T-cell (primary cell): Measurements from ENCODE around the gene AP1B1. TPM values are rescaled to one million over a fixed set of nuclear protein-coding genes. Genes with fewer than 3 reads are reported as not detected.

Experiments used
- ATAC-seq, 4 experiments: fragments of 200-7000 bp in 3 of 4; fragments of 150-1000 bp in 1 of 4; cut with Tn5 transposase; replicated peaks in 1 of 4; 1 replicate in 3 of 4; 2 replicates in 1 of 4; pipeline ENCODE4 v1.10.0; 2021; ENCODE audit warnings: moderate library complexity in 3 of 4, mild to moderate bottlenecking in 2 of 4, moderate number of reproducible peaks in 1 of 4
- CTCF ChIA-PET, 2 donors: fragments of 300-600 bp; sonication (Branson Sonifier 250); formaldehyde crosslinking; loops; one replicate each; lab custom pipeline; 2022; ENCODE audit warnings: antibody characterized with exemption in 2 of 2; lab: Charles Lee
- POLR2A ChIA-PET, 2 donors: fragments of 300-600 bp; sonication (Branson Sonifier 250); formaldehyde crosslinking; loops; one replicate each; lab custom pipeline; 2022; ENCODE audit warnings: antibody characterized with exemption in 2 of 2; lab: Charles Lee
- DNase-seq, 35 experiments: peaks; one replicate each; pipeline versions ENCODE4 v3.0.0 to v3.0.0-alpha.2; 2013 to 2023
- H3K27ac ChIP-seq: one replicate; pipeline ENCODE4 v1.5.1; 2013; ENCODE audit warnings: low read length
- H3K27me3 ChIP-seq, 2 experiments: replicated peaks in 1 of 2; 1 replicate in 1 of 2; 2 replicates in 1 of 2; pipeline versions ENCODE4 v1.6.1 to v1.7.0; 2013; ENCODE audit warnings: low read length in 1 of 2, mixed read lengths in 1 of 2; ENCODE audit not compliant: control insufficient read depth in 2 of 2, insufficient read depth in 2 of 2; ENCODE audit errors: extremely low read depth in 1 of 2
- H3K36me3 ChIP-seq, 2 donors: 1 replicate in 1 of 2; 2 replicates in 1 of 2; pipeline versions ENCODE4 v1.6.1 to v1.7.0; 2013; ENCODE audit warnings: low read length in 1 of 2; ENCODE audit not compliant: control insufficient read depth in 2 of 2, insufficient read depth in 1 of 2; ENCODE audit errors: extremely low read depth in 1 of 2
- H3K4me1 ChIP-seq, 2 experiments: 1 replicate in 1 of 2; 2 replicates in 1 of 2; pipeline versions ENCODE4 v1.6.1 to v1.7.0; 2013; ENCODE audit warnings: low read length in 2 of 2, mixed read lengths in 1 of 2; ENCODE audit not compliant: insufficient read depth in 2 of 2, control insufficient read depth in 1 of 2; ENCODE audit errors: extremely low read depth in 1 of 2
- H3K4me3 ChIP-seq, 2 donors: 1 replicate in 1 of 2; 2 replicates in 1 of 2; pipeline versions ENCODE4 v1.5.1 to v1.7.0; 2013; ENCODE audit warnings: mild to moderate bottlenecking in 2 of 2, low read length in 1 of 2, moderate library complexity in 1 of 2; ENCODE audit not compliant: control insufficient read depth in 1 of 2; ENCODE audit errors: extremely low read depth in 1 of 2
- H3K9me3 ChIP-seq: 2 replicates; pipeline ENCODE4 v1.7.0; 2013
- H3K27ac Mint-ChIP-seq, 2 donors: one replicate each; pipeline ENCODE4 v1.8.0; 2020 to 2021; ENCODE audit warnings: mild to moderate bottlenecking in 2 of 2, mixed read lengths in 2 of 2
- H3K27me3 Mint-ChIP-seq, 2 donors: one replicate each; pipeline ENCODE4 v1.8.0; 2021 to 2022; ENCODE audit warnings: mixed read lengths in 2 of 2
- H3K36me3 Mint-ChIP-seq: one replicate; pipeline ENCODE4 v1.8.0; 2021; ENCODE audit warnings: mixed read lengths
- H3K4me1 Mint-ChIP-seq, 3 donors: one replicate each; pipeline ENCODE4 v1.8.0; 2020 to 2022; ENCODE audit warnings: mixed read lengths in 3 of 3, mild to moderate bottlenecking in 1 of 3
- H3K4me3 Mint-ChIP-seq, 3 donors: one replicate each; pipeline ENCODE4 v1.8.0; 2020 to 2022; ENCODE audit warnings: mild to moderate bottlenecking in 3 of 3, mixed read lengths in 3 of 3, moderate library complexity in 3 of 3
- H3K9me3 Mint-ChIP-seq, 3 donors: one replicate each; pipeline ENCODE4 v1.8.0; 2020 to 2022; ENCODE audit warnings: mixed read lengths in 3 of 3
- WGBS: methylation state at CpG from one replicate; pipeline ENCODE4 v1.1.5; 2013; ENCODE audit warnings: missing lambda C conversion rate; ENCODE audit not compliant: insufficient coverage; 5-methylcytosine and 5-hydroxymethylcytosine counted together
- total RNA-seq, 35 experiments: library from RNA in 6 of 35; stranded (reverse) in 6 of 35; fragments of 120-200 nt in 1 of 35; gene quantifications; one replicate each; pipeline versions ENCODE4 v1.2.1 to v1.2.4 and lab custom pipeline; 2013 to 2026

The AP1B1 gene
- total RNA-seq, 5 donors from 2014 or later (not counting 1 experiment from before 2014, with no cell fraction given), result 41.1 to 49.5 (median 47.1) TPM

DNA sequence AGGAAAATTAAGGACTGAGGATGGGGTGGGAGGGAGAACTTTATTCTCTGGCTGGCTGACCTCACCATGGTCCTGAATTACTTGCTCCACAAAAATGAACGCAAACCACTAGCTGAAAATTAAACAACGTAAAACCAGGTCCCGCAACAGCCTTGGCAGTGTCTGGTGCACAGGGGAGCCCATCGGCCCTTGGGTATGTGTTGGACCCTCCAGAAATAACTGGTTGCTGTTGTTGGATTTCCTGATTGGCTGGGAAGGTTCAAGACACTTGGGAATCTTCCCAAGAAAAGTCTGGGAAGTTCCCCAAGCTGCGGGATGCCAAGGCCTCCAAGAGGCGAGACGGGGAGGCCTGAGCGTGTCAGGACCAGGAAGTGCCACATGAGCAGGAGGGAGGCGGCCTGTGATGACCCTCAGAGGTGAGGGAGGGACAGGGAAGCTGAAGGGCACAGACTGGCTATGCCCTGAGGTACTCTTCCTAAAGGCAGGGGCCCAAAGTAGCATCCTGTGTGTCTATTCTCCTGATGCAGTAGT lies 62.5 kb downstream of the AP1B1 start:
- Histone ChIP-seq H3K36me3 (peaks cover 0 to 33% of the 10 kb centered on the region in 2 donors), H3K9me3 (no peaks in the 10 kb centered on the region), H3K4me3 (no peak overlapping the region), H3K27ac (no peak overlapping the region), H3K27me3 (no peaks in the 10 kb centered on the region), H3K4me1 (no peaks in the 10 kb centered on the region)
- ATAC-seq (no peak), DNase-seq (no peak)
- no peak overlapping the region for H3K27ac Mint-ChIP-seq
- no peaks in the 10 kb centered on the region for H3K9me3 Mint-ChIP-seq
- ChIA-PET POLR2A (no interaction called here), CTCF (no interaction called here)
- H3K36me3 Mint-ChIP-seq, result peaks cover 7% of the 10 kb centered on the region
- no peaks in the 10 kb centered on the region for H3K4me1 Mint-ChIP-seq
- 93% methylated on average over 9 of the region's 9 CpGs for WGBS
- no peak overlapping the region for H3K4me3 Mint-ChIP-seq
- no peaks in the 10 kb centered on the region for H3K27me3 Mint-ChIP-seq

DNA sequence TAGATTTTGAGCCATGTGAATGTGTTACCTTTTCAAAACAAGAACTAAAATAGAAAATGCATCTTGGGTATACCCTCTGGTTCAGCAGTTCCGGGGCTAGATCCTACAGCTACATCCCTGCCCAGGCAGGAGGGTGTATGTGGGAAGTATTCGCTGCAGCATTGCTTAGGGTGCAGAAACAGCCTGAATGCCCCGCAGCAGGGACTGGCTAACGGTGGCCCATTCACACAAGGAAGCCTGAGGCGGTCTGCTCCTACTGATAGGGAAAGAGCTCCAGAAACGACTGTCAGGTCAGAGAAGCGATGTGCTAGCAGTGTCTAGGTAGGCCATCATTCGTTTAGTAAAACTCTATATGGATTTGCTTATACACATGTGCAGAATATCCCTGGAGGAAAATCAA lies 63.0 kb downstream of the AP1B1 start:
- Histone ChIP-seq H3K27ac (no peak overlapping the region), H3K9me3 (no peaks in the 10 kb centered on the region), H3K4me1 (no peaks in the 10 kb centered on the region), H3K4me3 (no peak overlapping the region), H3K36me3 (peaks cover 0 to 29% of the 10 kb centered on the region in 2 donors), H3K27me3 (no peaks in the 10 kb centered on the region)
- peaks cover 7% of the 10 kb centered on the region for H3K36me3 Mint-ChIP-seq
- H3K9me3 Mint-ChIP-seq, result no peaks in the 10 kb centered on the region
- ATAC-seq, result no peak
- H3K4me1 Mint-ChIP-seq, result no peaks in the 10 kb centered on the region
- no peak overlapping the region for H3K27ac Mint-ChIP-seq
- POLR2A ChIA-PET, result no interaction called here
- 83% methylated on average over 8 of the region's 8 CpGs for WGBS
- H3K4me3 Mint-ChIP-seq, result no peak overlapping the region
- no peak for DNase-seq
- H3K27me3 Mint-ChIP-seq, result no peaks in the 10 kb centered on the region
- CTCF ChIA-PET, result no interaction called here

DNA sequence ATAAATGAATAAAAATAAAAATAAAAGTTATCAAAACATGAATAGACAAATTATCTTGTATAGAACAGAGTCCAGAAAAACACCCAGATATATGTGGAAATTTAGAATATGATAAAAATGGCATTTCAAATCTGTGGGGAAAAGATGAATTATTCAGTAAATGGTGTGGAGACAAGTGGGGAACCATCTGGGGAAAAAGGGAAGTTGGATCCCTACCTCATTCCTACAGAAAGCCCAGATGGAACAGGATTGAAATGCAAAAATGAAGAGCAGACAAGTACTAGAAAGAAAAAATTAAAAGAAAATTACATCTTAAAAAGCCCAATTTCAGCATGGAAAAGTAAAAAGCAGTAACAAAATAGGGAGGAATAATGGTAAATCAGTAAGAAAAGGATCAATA lies 64.7 kb downstream of the AP1B1 start:
- ATAC-seq, result no peak
- Histone ChIP-seq H3K4me3 (no peak overlapping the region), H3K36me3 (peaks cover 0 to 14% of the 10 kb centered on the region in 2 donors), H3K9me3 (no peaks in the 10 kb centered on the region), H3K27me3 (peaks cover 0 to 5% of the 10 kb centered on the region in 2 experiments), H3K27ac (no peak overlapping the region), H3K4me1 (no peaks in the 10 kb centered on the region)
- POLR2A ChIA-PET, result interaction anchor here in 1 of 2 donors (0.6 kb wide), 1 partner anchor 649 kb away, joined by 7 read pairs; no protein-coding TSS in a partner anchor
- H3K27me3 Mint-ChIP-seq, result no peaks in the 10 kb centered on the region
- peaks cover 7% of the 10 kb centered on the region for H3K36me3 Mint-ChIP-seq
- CTCF ChIA-PET, result no interaction called here
- no peaks in the 10 kb centered on the region for H3K4me1 Mint-ChIP-seq
- no peak overlapping the region for H3K4me3 Mint-ChIP-seq
- no peak for DNase-seq
- H3K9me3 Mint-ChIP-seq, result no peaks in the 10 kb centered on the region
- no peak overlapping the region for H3K27ac Mint-ChIP-seq

DNA sequence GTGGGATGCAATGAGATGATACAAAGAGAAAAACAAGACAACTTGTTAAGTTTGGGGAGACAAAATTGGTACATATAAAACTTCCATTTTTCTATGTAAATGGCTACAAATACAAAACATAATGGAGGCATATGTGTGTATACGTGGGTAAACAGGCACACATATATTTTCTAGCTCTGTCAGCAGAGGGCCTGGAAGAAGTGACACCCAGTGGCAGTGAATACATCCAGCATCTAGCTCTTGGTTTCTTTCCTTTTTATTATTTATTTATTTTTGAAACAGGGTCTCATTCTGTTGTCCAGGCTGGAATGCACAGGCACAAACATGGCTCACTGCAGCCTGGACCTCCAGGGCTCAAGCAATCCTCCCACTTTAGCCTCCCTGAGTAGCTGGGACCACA lies 67.8 kb downstream of the AP1B1 start:
- Histone ChIP-seq H3K27ac (no peak overlapping the region), H3K36me3 (no peaks in the 10 kb centered on the region), H3K4me3 (no peak overlapping the region), H3K9me3 (no peaks in the 10 kb centered on the region), H3K27me3 (peaks cover 0 to 28% of the 10 kb centered on the region in 2 experiments), H3K4me1 (peaks cover 0 to 4% of the 10 kb centered on the region in 2 experiments)
- Mint-ChIP-seq H3K4me3 (no peak overlapping the region), H3K9me3 (no peaks in the 10 kb centered on the region), H3K36me3 (no peaks in the 10 kb centered on the region), H3K4me1 (peaks cover 0 to 7% (median 0%) of the 10 kb centered on the region in 3 donors), H3K27ac (no peak overlapping the region), H3K27me3 (peaks cover 4 to 13% of the 10 kb centered on the region in 2 donors)
- POLR2A ChIA-PET, result no interaction called here
- CTCF ChIA-PET, result no interaction called here
- ATAC-seq, result no peak
- no peak for DNase-seq
- no CpG with 5 or more reads among the region's 1 CpG for WGBS

DNA sequence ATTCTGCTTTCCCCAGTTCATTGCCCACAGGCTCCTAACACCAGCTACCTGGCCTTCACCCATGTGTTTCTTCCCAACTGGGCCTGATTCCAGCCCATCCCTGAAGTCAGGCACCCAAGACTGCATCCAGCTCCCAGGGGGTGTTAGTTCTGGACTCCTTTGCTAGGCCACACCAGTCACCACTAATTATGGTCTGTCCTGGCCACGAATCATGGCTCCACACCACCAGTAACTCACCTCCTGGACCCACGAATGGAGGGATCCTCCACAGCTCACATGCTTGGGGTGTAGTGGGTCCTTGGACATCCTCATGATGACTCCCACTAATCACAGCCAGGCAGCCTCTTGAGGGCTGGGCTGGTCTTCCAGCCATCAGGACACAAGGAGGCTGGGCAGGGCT lies 69.3 kb downstream of the AP1B1 start:
- CTCF ChIA-PET, result interaction anchor here in 1 of 2 donors (0.6 kb wide), 1 partner anchor 370 kb away, joined by 3 read pairs; no protein-coding TSS in a partner anchor
- peaks cover 12 to 20% of the 10 kb centered on the region in 2 donors for H3K27me3 Mint-ChIP-seq

DNA sequence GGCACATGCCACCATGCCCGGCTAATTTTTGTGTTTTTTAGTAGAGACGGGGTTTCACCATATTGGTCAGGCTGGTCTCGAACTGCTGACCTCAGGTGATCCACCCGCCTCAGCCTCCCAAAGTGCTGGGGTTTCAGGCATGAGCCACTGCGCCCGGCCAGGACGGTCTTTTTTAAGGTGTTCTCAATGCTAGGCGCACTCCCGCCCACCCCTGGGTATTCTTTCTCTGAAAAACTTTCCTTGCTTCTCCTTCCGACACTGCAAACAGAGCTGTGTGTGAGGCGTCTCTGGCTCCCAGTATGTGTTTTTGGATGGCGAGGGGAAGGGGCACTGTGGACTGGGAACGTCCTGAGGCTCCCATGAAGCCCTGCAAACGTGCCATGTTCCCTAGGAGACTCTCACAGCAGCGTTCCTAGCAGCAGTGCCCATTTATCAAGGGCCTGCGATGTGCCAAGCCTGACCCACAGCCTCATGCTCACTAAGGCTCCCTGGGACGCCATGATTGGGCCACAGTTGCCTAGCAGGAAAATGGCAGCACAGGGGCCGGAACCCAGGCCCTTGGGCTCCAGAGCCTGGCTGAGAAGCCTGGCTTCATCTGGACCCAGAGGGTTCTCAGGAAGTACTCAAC lies 70.4 kb downstream of the AP1B1 start:
- H3K4me1 Mint-ChIP-seq, result peaks cover 13 to 23% (median 13%) of the 10 kb centered on the region in 3 donors
- Histone ChIP-seq H3K4me3 (no peak overlapping the region), H3K4me1 (peaks cover 2 to 23% of the 10 kb centered on the region in 2 experiments), H3K27ac (no peak overlapping the region), H3K9me3 (no peaks in the 10 kb centered on the region), H3K36me3 (no peaks in the 10 kb centered on the region), H3K27me3 (peaks cover 9 to 48% of the 10 kb centered on the region in 2 experiments)
- ATAC-seq (no peak), DNase-seq (no peak)
- H3K36me3 Mint-ChIP-seq, result no peaks in the 10 kb centered on the region
- no peaks in the 10 kb centered on the region for H3K9me3 Mint-ChIP-seq
- CTCF ChIA-PET, result no interaction called here
- no peak overlapping the region for H3K27ac Mint-ChIP-seq
- POLR2A ChIA-PET, result no interaction called here
- peaks cover 22 to 32% of the 10 kb centered on the region in 2 donors for H3K27me3 Mint-ChIP-seq
- no peak overlapping the region for H3K4me3 Mint-ChIP-seq
- 85% methylated on average over 14 of the region's 18 CpGs for WGBS

More for the DNA sequence above, 69.3 kb downstream of the AP1B1 start:
- Mint-ChIP-seq H3K36me3 (no peaks in the 10 kb centered on the region), H3K9me3 (no peaks in the 10 kb centered on the region), H3K27ac (no peak overlapping the region), H3K4me1 (peaks cover 7 to 14% (median 8%) of the 10 kb centered on the region in 3 donors), H3K4me3 (no peak overlapping the region)
- H3K4me3 ChIP-seq, result no peak overlapping the region
- DNase-seq, result no peak
- H3K9me3 ChIP-seq, result no peaks in the 10 kb centered on the region
- H3K27me3 ChIP-seq, result peaks cover 5 to 38% of the 10 kb centered on the region in 2 experiments
- H3K36me3 ChIP-seq, result no peaks in the 10 kb centered on the region
- peaks cover 2 to 14% of the 10 kb centered on the region in 2 experiments for H3K4me1 ChIP-seq
- POLR2A ChIA-PET, result no interaction called here
- no peak overlapping the region for H3K27ac ChIP-seq
- WGBS, result no CpG with 5 or more reads among the region's 2 CpGs
- no peak for ATAC-seq
